ENCODE data around the gene KLHL29. TPM values are rescaled to one million over a fixed set of nuclear protein-coding genes. Genes with fewer than 3 reads are reported as not detected.

Gene KLHL29
- total RNA-seq, 1 donor from 2014 or later = 15.1 TPM

DNA sequence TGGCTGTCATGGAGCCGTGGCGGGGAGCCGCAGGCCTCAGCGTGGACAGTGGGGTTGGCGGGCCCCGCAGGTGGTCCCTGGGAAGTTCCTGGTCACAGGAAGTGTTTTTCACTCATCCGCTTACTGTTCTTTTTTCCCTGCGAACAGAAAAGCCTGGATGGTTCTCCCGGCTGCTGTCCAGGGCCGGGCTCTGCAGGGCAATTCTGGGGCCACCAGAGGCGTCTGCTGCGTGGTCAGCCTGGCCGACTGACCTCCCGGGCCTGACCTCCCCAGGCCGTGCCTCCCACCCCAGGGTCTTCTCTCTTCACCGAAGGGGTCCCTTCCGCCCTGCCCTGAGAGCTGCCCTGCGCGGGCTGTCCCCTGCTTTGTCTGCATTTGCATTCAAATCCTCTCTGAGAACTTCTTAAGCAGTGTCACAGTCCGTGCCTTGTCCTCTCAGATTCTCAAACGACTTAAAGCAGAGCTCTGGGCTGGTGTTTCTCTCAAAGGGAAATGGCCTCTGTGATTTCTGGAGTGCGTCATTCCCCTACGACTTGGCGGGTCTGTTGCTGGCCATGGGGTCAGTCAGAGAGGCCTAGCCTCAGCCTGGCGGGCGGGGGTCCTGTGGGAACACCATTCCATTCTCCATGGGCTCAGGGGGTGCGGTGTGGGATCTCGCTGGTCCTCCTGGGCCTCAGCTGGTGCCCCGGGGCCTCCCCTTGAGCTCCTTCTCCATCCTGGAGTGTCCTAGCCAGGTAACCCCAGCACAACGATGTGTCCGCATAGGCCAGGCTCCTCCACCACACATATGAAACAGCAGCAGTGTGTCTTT lies 38.3 kb downstream of the KLHL29 start:
- H3K36me3 ChIP-seq = no peaks in the 10 kb centered on the region
- no peak for DNase-seq
- intact Hi-C loops (cut with DNase I) = no loop called here

DNA sequence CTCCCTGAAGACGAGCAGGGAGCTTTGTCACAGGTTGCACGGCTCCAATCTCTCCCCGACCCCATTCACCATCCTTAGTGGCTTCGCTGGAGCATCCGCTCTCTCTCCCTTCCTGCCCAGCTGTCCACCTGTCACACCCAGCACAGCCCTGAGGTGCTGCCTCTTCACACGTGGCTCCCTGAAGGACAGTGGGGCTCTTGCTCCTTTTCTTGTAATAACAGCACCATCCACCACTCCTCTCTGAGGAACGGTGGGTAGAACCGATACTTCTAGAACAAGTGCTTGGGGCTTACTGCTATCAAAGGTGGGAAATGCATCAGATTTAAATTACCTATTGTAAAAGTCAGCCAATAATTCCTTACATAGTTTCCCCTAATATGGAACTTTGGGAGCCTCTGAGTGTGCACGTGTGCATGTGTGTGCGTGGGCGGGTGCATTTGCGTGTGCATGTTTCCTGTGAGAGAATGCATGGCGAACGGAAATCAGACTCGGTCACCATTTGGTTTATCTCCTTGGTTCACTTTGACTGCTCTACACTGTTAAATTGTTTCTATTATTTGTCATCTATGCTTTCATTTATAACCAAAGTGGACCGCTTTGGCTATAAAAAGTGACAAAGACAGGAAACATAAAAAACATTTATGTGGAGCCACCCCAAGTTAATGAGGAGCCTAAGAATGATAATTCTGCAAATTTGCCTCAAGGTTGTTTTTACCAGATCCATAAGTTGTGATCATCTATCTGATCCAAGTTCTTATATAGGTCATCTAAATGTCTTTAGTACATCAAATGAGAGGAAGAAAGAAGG lies 39.1 kb downstream of the KLHL29 start:
- Histone ChIP-seq H3K27ac (no peak overlapping the region), H3K36me3 (no peaks in the 10 kb centered on the region), H3K27me3 (no peaks in the 10 kb centered on the region), H3K9me3 (no peaks in the 10 kb centered on the region), H3K4me1 (peaks cover 12% of the 10 kb centered on the region), H3K4me3 (no peak overlapping the region)
- intact Hi-C loops (cut with DNase I) = no loop called here
- no peak for ATAC-seq
- TF ChIP-seq, protein P1, sequence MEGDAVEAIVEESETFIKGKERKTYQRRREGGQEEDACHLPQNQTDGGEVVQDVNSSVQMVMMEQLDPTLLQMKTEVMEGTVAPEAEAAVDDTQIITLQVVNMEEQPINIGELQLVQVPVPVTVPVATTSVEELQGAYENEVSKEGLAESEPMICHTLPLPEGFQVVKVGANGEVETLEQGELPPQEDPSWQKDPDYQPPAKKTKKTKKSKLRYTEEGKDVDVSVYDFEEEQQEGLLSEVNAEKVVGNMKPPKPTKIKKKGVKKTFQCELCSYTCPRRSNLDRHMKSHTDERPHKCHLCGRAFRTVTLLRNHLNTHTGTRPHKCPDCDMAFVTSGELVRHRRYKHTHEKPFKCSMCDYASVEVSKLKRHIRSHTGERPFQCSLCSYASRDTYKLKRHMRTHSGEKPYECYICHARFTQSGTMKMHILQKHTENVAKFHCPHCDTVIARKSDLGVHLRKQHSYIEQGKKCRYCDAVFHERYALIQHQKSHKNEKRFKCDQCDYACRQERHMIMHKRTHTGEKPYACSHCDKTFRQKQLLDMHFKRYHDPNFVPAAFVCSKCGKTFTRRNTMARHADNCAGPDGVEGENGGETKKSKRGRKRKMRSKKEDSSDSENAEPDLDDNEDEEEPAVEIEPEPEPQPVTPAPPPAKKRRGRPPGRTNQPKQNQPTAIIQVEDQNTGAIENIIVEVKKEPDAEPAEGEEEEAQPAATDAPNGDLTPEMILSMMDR (IDR thresholded peaks at IDR 0.05) = no peak
- no peak for DNase-seq

More for the DNA sequence above, 38.3 kb downstream of the KLHL29 start:
- Histone ChIP-seq H3K27ac (no peak overlapping the region), H3K4me3 (no peak overlapping the region), H3K27me3 (no peaks in the 10 kb centered on the region), H3K4me1 (peaks cover 12% of the 10 kb centered on the region), H3K9me3 (no peaks in the 10 kb centered on the region)
- ATAC-seq = no peak
- TF ChIP-seq, protein P1 (IDR thresholded peaks at IDR 0.05) = no peak

DNA sequence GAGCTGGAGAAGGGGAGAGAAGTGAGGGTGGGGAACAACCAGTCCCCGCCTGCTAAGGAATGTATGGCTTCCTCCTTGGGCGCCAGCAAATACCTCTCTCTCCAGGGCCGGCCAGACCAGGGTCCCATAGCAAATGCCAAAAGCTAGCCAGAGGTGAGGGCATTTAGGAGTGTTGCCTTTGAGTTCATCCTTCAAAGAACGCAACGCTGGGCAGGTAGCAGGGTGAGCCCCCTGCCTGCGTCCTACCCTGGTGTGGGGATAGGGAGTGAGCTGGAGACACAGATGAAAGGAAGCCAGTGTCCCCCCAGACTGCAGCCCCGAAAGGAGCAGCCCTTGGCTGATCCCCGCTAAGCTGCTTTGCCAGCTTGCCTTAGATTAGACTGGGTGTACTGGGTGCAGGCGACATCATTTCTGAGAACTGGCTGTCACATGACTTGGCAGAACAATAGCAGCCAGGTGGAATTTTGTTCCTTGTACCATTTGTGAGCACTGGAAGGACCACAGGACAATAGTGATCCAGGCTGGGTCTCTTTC lies 40.4 kb downstream of the KLHL29 start:
- ATAC-seq (no peak), DNase-seq (no peak)
- Histone ChIP-seq H3K4me3 (no peak overlapping the region), H3K27me3 (no peaks in the 10 kb centered on the region), H3K4me1 (peaks cover 12% of the 10 kb centered on the region), H3K27ac (peak overlapping the region; percentile 63), H3K36me3 (no peaks in the 10 kb centered on the region), H3K9me3 (no peaks in the 10 kb centered on the region)
- intact Hi-C loops (cut with DNase I) = no loop called here
- TF ChIP-seq, protein P1 (IDR thresholded peaks at IDR 0.05) = no peak

DNA sequence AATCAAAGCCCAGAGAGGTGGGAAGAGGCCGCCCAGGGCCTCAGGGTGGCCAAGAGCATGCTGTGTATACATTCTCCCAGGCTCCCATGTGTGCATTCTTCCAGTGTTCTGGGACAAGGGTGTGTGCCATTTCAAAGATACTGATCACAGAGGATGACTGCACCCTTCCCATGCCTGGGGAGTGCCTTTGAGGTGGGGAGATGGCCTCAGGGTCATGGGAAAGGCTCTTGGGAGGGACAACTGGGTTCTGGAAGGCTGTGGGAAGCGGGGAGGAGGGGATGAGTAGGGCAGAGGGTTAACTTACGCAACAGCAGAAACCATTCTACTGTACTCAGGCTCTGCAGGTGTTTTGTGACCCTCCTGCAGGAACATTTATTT lies 40.9 kb downstream of the KLHL29 start:
- no peak for DNase-seq

DNA sequence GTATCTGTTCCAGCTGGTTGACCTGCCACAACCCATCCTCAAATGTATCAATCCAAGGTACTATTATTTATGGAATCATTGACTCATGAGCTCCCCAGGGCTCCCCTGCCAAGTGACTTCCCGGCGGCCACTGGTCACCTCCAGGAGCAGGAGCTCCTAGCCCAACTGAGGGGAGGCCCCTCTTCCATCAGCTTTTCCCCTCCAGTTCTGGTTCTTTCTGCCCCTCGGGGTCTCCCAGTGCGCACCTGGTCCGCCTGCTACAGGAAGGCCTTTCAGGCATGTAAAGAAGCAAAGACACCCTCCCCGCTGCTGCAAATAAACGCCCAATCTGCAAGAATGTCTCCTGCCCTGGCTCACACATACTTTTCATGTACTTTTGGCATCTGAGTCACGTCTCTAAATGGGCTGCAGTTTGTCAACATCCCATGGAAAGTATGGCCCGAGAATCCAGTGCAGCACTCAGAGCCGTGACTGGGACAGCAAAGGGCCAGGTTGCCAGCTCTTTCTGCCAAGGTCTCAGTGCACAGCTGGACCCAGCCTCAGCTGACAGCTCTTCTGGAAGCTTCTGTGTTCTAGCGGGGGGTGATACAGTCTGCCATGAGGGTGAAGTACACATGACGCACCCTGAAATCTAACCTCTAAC lies 41.4 kb downstream of the KLHL29 start:
- no peaks in the 10 kb centered on the region for H3K36me3 ChIP-seq
- intact Hi-C loops (cut with DNase I) = no loop called here
- ATAC-seq = peak; percentile 81
- H3K4me3 ChIP-seq = no peak overlapping the region
- H3K27me3 ChIP-seq = no peaks in the 10 kb centered on the region
- DNase-seq = no peak
- peaks cover 12% of the 10 kb centered on the region for H3K4me1 ChIP-seq
- H3K9me3 ChIP-seq = no peaks in the 10 kb centered on the region
- TF ChIP-seq, protein P1 (IDR thresholded peaks at IDR 0.05) = no peak
- peak overlapping the region; percentile 63 for H3K27ac ChIP-seq

More for the DNA sequence above, 40.9 kb downstream of the KLHL29 start:
- peaks cover 12% of the 10 kb centered on the region for H3K4me1 ChIP-seq
- no peak for ATAC-seq
- H3K27me3 ChIP-seq = no peaks in the 10 kb centered on the region
- no peaks in the 10 kb centered on the region for H3K9me3 ChIP-seq
- intact Hi-C loops (cut with DNase I) = no loop called here
- H3K27ac ChIP-seq = peak overlapping the region; percentile 63
- H3K4me3 ChIP-seq = no peak overlapping the region
- TF ChIP-seq, protein P1 (IDR thresholded peaks at IDR 0.05) = no peak
- no peaks in the 10 kb centered on the region for H3K36me3 ChIP-seq

Data from upper lobe of right lung (tissue), 1 donor.